Fibroblast of pulmonary artery (primary cell): ENCODE data around the gene TOMM20.
A peak's percentile ranks its signal among the peaks of the same experiment; 100 is the strongest.

Experiments
- DNase-seq: peaks from one replicate; pipeline ENCODE4 v3.0.0-alpha.2; 2010; ENCODE audit warnings: low read depth
- H3K4me3 ChIP-seq: replicated peaks from 2 replicates; pipeline ENCODE4 v1.5.1; 2011; ENCODE audit warnings: low read depth, mild to moderate bottlenecking, control low read depth, low read length, moderate library complexity
- TF ChIP-seq, protein P1 (sequence below): IDR thresholded peaks from 2 replicates; pipeline ENCODE4 v1.5.1; 2011; ENCODE audit warnings: mild to moderate bottlenecking, control low read depth, low read length, inconsistent platforms; ENCODE audit errors: missing control alignments

TOMM20 gene

DNA sequence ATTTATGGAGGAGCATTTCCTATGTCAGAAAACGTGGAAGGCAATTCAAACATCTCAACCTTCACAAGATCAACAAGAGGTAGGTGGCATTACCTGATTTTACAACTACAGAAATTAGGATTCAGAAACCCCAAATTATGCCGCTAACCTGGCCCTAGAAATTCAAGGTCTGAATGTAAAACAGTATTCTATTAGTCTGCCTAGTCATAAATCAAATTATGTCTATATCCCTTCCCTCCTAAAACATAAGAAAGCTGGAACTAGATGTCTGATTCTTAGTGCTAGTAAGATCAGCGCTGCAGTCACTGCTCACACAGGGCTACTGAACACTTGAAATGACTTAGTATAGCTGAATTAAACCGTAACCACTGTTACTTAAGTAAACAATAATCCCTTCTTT, 1.4 kb downstream of the TOMM20 start:
- no peak for DNase-seq
- TF ChIP-seq, protein P1, sequence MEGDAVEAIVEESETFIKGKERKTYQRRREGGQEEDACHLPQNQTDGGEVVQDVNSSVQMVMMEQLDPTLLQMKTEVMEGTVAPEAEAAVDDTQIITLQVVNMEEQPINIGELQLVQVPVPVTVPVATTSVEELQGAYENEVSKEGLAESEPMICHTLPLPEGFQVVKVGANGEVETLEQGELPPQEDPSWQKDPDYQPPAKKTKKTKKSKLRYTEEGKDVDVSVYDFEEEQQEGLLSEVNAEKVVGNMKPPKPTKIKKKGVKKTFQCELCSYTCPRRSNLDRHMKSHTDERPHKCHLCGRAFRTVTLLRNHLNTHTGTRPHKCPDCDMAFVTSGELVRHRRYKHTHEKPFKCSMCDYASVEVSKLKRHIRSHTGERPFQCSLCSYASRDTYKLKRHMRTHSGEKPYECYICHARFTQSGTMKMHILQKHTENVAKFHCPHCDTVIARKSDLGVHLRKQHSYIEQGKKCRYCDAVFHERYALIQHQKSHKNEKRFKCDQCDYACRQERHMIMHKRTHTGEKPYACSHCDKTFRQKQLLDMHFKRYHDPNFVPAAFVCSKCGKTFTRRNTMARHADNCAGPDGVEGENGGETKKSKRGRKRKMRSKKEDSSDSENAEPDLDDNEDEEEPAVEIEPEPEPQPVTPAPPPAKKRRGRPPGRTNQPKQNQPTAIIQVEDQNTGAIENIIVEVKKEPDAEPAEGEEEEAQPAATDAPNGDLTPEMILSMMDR: no peak
- H3K4me3 ChIP-seq: peak overlapping the region; percentile 82

DNA sequence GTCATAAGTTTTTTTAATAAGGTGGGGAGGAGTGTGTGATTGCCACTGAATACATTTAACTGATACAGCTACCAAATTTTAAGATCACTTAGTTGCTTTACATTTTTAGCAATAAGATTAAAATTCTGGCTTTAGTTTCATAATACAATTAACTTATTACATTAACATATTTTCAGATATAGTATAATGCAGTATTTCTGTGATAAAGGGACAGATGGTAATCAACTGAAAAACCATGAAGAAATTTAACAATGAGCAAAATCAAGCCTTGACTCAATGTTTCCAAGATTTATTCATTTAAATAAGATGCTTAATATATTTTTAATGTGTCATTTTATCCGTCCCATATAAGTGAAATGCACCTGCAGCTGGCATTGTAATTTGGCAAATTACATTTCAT, 4.0 kb downstream of the TOMM20 start:
- H3K4me3 ChIP-seq: no peak overlapping the region
- TF ChIP-seq, protein P1: no peak
- no peak for DNase-seq

DNA sequence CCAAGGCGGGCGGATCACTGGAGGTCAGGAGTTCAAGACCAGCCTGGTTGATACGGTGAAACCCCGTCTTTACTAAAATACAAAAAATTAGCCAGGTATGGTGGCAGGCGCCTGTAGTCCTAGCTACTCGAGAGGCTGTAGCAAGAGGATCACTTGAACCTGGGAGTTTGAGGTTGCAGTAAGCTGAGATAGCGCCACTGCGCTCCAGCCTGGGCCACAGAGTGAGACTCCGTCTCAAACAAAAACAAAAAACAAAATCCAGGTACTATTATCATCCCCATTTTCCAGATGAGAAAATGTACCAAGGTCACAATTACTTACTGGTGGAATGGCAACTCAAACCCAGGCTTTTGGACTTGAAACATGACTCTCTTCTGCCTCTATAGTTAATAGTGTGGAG, 4.5 kb downstream of the TOMM20 start:
- DNase-seq: no peak
- H3K4me3 ChIP-seq: no peak overlapping the region
- TF ChIP-seq, protein P1: no peak

DNA sequence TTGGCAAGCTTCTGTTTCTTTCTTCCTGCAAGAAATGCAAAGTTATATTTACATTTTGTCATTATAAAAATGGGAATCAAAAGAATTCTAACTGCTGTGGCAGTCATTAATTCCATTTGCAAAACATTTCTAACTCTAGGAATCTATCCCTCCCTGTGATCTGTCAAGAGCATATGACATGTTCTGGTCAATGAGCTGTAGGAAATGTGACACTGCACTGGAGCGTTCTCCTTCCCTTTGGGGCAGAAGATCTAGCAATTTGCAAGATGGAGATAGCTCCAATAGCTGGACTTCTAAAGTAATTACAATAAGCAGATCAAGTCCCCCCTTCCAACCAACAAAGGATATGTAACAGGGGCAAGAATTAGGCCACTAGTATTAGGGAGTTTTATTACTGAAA, 6.3 kb downstream of the TOMM20 start:
- TF ChIP-seq, protein P1: no peak
- H3K4me3 ChIP-seq: no peak overlapping the region
- DNase-seq: no peak

DNA sequence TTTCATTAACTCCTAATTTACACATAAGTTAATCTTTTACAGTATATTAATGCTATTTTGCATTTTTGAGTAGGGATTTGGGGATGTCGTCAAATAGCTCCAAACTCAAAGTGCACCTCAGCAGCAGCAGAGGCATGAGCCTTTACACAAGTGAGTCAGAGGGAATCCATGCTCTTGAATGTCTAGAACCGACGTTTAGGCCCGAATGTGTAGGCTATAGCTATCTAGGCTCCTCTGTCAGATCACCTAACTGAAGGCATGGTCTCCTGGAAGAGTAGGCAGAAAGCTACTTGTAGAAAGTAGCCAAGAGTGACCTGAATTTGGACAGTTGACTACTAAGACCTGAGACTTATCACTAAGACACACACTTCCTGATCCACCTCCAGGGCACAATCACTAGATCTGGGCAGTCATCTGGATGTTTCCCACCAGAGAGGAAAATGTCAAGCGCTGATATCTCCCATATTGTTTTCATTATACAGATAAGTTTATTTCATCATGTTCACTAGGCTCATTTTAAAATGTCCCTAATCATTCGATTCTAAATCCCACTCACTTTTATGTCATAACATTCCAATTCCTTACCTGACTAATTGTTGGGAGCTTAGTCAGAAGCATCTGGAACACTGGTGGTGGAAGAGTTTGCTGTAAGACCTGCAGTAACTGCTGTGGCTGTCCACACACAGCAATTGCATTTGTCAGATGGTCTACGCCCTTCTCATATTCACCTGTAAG, 15.3 kb downstream of the TOMM20 start:
- DNase-seq: no peak
- TF ChIP-seq, protein P1: no peak
- H3K4me3 ChIP-seq: no peak overlapping the region

DNA sequence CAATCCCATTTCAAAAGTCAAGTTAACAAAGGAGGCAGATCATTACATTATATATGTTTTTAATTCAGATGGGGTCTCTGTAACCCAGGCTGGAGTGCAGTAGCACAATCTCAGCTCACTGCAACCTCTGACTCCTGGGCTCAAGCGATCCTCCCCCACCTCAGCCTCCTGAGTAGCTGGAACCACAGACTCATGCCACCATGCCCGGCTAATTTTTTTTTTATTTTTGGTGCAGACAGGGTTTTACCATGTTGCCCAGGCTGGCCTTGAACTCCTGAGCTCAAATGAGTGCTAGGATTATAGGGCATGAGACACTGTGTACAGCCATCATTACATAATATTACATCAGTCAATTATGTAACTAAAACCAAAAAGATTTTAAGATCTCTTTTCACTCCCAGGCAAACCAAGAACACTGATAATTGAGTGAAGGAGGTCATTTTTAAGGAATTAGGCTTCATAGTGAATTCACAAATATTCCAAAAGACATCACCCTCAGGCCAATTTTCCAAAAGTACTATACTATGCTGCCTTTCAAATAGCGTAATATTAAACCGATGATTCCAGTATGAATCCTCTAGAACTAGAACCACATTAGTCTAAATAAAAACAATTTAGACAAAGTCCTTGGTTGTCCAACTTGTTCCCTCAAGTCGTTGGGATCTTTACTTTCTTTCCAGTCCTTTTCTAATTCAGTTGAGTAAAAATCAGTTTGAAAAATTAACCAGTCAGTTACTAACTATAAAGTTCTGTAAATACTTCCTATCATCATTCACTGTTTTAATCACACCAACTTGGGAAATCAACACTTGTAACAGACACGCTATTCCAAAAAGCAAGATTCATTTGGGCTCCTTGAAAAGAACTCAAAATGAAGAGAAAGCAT, 16.1 kb downstream of the TOMM20 start:
- DNase-seq: no peak
- TF ChIP-seq, protein P1: no peak

DNA sequence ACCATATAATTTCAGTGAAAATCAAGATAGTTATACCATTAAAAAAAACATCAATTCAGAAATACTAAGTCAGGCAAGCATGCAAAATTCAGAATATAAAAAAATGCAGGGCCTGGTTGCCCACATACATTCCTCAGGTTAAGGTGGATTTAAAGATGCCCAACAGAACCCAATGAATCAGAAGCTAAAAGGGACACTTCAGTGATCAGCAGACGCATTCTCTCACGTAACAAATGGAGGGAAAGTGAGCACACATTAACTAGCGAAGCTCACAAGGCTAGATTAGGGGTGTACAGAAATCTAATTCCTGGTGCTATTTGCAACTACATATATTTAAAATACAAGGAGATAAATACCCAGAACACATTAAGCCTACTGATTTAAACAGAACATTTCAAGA, 17.5 kb downstream of the TOMM20 start:
- TF ChIP-seq, protein P1: no peak
- DNase-seq: no peak
- H3K4me3 ChIP-seq: no peak overlapping the region

More for the DNA sequence above, 16.1 kb downstream of the TOMM20 start:
- H3K4me3 ChIP-seq: no peak overlapping the region
